GM19452 (cell line): ENCODE data around the gene ENDOV.

Experiments used
- ATAC-seq: cut with Tn5 transposase; IDR thresholded peaks from one replicate; pipeline ENCODE4 v1.9.1; 2021; ENCODE audit not compliant: unreplicated experiment

Gene ENDOV

DNA sequence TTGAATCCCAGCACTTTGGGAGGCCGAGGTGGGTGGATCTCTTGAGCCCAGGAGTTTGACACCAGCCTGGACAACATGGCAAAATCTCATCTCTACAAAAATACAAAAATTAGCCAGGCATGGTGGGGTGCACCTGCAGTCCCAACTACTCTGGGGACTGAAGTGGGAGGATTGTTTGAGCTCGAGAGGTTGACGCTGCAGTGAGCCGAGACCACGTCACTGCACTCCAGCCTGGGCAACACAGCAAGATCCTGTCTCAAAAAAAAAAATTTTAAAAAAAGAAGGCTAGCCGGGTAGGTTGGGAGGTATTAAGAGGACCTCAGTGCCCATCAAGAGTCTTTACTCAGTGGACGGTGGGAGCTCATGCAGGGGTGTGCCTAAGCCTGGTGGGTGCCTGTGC, 65.3 kb downstream of the ENDOV start:
- ATAC-seq = no peak

- ATAC-seq = no peak
Observed at GRCh38 chr17:80481284-80482057, 66.5 kb downstream of the ENDOV start.

GRCh38 chr17:80482058-80482318, 67.0 kb downstream of the ENDOV start:
- ATAC-seq = no peak

- no peak for ATAC-seq
Observed at GRCh38 chr17:80482555-80483308, 67.8 kb downstream of the ENDOV start.

- ATAC-seq = no peak
Observed at GRCh38 chr17:80485846-80486245, 70.9 kb downstream of the ENDOV start.

DNA sequence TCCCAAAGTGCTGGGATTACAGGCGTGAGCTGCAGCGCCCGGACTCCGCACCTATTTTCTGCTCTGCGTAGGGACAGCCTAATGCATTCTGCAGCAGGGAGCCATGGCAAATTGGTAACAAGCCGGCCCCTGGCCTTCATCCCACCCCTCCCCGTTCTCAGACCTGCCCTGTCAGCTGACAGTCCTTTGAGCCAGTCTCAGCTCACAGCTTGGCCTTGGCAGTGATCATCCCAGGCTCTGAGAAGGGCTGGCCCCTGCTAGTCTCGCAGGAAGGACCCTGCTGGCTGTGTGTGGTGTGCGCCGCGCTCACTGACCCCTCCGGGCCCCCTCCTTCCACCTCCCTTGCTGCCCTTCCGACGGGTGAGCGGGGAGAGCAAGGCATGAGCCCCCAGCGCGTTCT, 71.7 kb downstream of the ENDOV start:
- ATAC-seq = no peak

GRCh38 chr17:80487511-80487910, 72.5 kb downstream of the ENDOV start:
- no peak for ATAC-seq
